ENCODE measurements around the gene OXER1.
A peak's percentile ranks its signal among the peaks of the same experiment; 100 is the strongest.
"Not testable (repeated sequence)": the region's sequence is repeated elsewhere in the genome, so short reads cannot be mapped to it uniquely, and the experiment has no call there.

Gene OXER1

DNA sequence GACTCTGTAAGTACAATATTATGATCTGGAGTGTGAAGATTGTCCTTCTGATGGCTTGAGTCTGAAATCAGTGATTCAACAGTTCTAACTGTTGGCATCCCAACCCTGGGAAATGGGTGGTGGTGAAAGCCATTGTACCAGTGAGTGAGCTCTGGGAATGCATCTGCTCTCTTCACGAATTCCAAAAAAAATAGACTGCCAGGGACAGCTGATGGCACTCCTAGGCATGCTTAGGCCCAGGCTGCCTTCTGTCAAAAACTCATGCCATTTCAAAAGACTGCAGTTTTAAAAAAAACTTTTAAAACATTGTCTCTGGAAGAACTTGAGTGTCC lies 20.3 kb downstream of the OXER1 start:
- in situ Hi-C loops (cut with MboI; ENCODE audit: low pct_unique_long_range_greater_than_20kb, low sequenced_read_pairs, unreplicated experiment): no loop called here
- TF ChIP-seq, protein P1, sequence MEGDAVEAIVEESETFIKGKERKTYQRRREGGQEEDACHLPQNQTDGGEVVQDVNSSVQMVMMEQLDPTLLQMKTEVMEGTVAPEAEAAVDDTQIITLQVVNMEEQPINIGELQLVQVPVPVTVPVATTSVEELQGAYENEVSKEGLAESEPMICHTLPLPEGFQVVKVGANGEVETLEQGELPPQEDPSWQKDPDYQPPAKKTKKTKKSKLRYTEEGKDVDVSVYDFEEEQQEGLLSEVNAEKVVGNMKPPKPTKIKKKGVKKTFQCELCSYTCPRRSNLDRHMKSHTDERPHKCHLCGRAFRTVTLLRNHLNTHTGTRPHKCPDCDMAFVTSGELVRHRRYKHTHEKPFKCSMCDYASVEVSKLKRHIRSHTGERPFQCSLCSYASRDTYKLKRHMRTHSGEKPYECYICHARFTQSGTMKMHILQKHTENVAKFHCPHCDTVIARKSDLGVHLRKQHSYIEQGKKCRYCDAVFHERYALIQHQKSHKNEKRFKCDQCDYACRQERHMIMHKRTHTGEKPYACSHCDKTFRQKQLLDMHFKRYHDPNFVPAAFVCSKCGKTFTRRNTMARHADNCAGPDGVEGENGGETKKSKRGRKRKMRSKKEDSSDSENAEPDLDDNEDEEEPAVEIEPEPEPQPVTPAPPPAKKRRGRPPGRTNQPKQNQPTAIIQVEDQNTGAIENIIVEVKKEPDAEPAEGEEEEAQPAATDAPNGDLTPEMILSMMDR (IDR thresholded peaks at IDR 0.05; ENCODE audit: extremely low read depth, insufficient read depth, missing control alignments): no peak
- no peak for DNase-seq (ENCODE audit: low spot score)

DNA sequence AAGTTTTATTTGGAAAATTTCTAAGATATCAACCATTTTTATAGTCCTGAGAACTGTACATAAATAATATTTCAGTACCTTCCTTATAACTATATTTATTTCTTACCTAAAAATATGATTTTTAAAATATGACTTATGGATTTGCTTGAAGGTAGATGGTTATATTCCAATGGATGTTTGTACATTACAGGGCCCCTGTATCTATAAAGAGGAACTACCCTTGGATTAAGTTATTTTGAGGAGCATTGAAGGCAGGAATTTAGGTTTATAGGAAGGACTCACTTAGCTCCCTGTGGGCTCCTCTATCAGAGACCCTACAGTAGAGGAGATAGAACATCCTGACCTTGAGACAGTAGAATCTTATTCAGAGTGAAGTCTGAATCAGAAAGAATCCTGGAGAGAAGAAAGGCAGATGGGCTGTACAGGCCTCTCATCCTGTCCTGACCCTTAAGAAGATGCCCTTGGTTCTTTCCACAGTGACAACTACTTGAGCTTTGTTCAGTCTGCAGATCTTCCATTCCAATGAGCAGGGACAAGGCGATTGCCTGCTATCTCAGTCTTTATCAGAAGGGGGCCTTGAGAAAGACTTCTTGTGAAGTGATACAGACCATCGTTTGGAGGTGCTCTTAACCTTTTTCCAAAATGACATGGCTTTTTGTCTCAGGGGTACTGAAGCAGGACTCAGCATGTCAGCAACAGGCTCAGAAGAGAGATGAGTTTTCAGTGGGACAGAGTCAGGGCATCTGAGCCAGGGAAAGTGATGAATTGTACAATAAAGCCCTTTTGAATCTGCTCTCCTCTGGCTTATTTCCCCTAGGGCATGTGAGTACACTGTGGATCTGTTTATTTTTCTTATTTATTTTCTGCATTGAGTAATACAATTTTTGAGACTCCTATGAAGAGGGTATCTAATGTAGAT lies 20.9 kb downstream of the OXER1 start:
- TF ChIP-seq, protein P1 (IDR thresholded peaks at IDR 0.05; ENCODE audit: extremely low read depth, insufficient read depth, missing control alignments): peak; percentile 7
- in situ Hi-C loops (cut with MboI; ENCODE audit: low pct_unique_long_range_greater_than_20kb, low sequenced_read_pairs, unreplicated experiment): no loop called here
- DNase-seq (ENCODE audit: low spot score): no peak

DNA sequence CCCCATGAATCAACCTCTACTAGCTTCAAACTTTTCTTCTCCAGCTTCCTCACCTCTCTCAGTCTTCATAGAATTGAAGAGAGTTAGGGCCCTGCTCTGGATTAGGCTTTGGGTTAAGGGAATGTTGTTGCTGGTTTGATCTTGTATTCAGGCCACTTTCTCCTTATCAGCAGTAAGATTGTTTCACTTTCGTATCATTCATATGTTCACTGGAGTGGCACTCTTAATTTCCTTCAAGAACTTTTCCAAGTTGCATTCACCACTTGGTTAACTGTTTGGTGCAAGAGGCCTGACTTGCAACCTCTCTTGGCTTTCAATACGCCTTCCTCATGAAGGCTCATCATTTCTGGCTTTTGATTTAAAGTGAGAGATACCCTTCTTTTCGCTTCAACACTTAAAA lies 22.8 kb downstream of the OXER1 start:
- in situ Hi-C loops (cut with MboI; ENCODE audit: low pct_unique_long_range_greater_than_20kb, low sequenced_read_pairs, unreplicated experiment): no loop called here
- TF ChIP-seq, protein P1 (IDR thresholded peaks at IDR 0.05; ENCODE audit: extremely low read depth, insufficient read depth, missing control alignments): no peak
- DNase-seq (ENCODE audit: low spot score): no peak

DNA sequence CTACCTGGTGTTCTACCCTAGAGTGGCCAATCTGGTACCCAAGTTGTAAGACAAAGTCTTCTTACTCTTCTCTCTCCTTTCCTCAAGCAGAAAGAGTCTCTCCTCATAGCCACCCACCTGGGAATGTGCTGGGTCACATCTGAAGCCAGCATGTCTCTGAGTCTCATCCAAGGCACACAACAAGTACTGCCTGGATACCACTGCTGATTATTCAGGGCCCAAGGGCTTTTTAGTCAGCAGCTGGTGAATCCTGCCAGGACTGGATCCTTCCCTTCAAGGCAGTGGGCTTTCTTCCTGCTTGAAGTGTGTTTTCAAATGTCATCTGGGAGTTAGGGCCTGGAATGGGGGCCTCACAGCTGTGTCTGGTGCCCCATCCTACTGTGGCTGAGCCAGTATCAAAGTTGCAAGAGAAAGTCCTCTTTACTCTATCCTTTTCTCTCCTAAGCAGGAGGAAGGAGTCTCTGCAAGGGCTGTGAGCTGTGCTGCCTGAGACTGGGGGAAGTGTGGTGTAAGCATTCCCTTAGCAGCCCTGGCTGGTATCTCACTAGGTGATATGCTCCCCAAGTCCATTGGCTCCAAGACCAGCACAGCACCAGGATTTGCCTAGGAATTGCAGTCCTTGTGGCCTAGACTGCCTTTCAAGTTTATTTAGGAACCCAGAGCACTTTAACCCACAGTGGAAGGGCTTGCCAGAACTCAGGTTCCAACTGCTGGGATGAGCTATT lies 27.2 kb downstream of the OXER1 start:
- in situ Hi-C loops (cut with MboI; ENCODE audit: low pct_unique_long_range_greater_than_20kb, low sequenced_read_pairs, unreplicated experiment): no loop called here

DNA sequence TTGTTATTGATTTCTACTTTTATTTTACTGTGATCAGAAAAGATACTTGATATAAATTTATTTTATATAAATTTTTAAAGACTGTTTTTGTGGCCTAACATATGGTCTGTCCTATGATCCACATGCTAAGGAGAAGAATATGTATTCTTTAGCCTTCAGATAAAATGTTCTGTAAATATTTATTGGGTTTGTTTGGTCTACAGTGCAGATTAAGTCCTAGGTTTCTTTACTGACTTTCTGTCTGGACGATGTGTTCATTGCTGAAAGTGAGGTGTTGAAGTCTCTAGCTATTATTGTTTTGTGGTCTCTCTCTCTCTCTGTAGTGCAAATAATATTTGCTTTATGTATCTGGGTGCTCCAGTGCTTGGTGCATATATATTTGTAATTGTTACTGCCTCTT lies 30.1 kb downstream of the OXER1 start:
- TF ChIP-seq, protein P1 (IDR thresholded peaks at IDR 0.05; ENCODE audit: extremely low read depth, insufficient read depth, missing control alignments): no peak
- in situ Hi-C loops (cut with MboI; ENCODE audit: low pct_unique_long_range_greater_than_20kb, low sequenced_read_pairs, unreplicated experiment): no loop called here
- no peak for DNase-seq (ENCODE audit: low spot score)

More for the DNA sequence above, 27.2 kb downstream of the OXER1 start:
- no peak for DNase-seq (ENCODE audit: low spot score)
- TF ChIP-seq, protein P1 (IDR thresholded peaks at IDR 0.05; ENCODE audit: extremely low read depth, insufficient read depth, missing control alignments): no peak

DNA sequence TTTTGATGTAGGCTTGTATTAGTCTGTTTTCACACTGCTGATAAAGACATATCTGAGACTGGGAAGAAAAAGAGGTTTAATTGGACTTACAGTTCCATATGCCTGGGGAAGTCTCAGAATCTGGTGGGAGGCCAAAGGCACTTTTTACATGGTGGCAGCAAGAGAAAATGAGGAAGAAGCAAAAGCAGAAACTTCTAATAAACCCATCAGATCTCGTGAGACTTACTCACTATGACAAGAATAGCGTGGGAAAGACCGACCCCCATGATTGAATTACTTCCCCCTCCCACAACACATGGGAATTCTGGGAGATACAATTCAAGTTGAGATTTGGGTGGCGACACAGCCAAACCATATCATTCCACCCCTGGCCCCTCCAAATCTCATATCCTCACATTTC lies 32.6 kb downstream of the OXER1 start:
- DNase-seq (ENCODE audit: low spot score); in situ Hi-C loops (cut with MboI; ENCODE audit: low pct_unique_long_range_greater_than_20kb, low sequenced_read_pairs, unreplicated experiment): not testable (repeated sequence)

DNA sequence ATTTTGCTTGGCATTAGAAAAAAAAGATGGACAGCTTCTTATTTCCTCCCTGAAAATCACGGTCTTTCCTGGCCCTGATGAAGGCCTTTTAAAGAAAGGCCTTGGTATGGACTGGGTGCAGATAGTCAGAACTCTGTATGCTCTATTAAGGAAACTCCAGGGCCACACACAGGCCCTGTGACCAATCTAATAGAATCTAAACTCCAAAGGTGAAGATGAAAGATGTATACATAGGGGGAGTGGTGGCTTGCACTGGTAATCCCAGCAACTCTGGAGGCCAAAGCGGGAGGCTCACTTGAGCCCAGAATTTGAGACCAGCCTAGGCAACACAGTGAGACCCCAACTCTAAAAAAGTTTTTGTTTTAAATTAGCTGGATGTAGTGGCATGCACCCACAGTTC lies 37.3 kb downstream of the OXER1 start:
- no peak for DNase-seq (ENCODE audit: low spot score)
- in situ Hi-C loops (cut with MboI; ENCODE audit: low pct_unique_long_range_greater_than_20kb, low sequenced_read_pairs, unreplicated experiment): no loop called here
- TF ChIP-seq, protein P1 (IDR thresholded peaks at IDR 0.05; ENCODE audit: extremely low read depth, insufficient read depth, missing control alignments): no peak
